KMS-11 (cell line): ENCODE data around the gene RANBP3.

Experiments used
- H2AFZ ChIP-seq: fragments of 200-600 bp; sonication (generic); 2 replicates; pipeline ENCODE4 v1.6.1; 2016; ENCODE audit warnings: antibody characterized with exemption, mixed run types, low read depth
- H3K27ac ChIP-seq: fragments of 200-600 bp; sonication (generic); 2 replicates; pipeline ENCODE4 v1.6.1; 2016; ENCODE audit warnings: mild to moderate bottlenecking, mixed run types
- H3K27me3 ChIP-seq: fragments of 200-600 bp; sonication (generic); 2 replicates; pipeline ENCODE4 v1.6.1; 2017; ENCODE audit warnings: mild to moderate bottlenecking, low read depth, mixed run types, moderate library complexity; ENCODE audit not compliant: insufficient read depth
- H3K36me3 ChIP-seq: fragments of 200-600 bp; sonication (generic); 2 replicates; pipeline ENCODE4 v1.6.1; 2017; ENCODE audit warnings: mild to moderate bottlenecking, mixed run types; ENCODE audit not compliant: insufficient read depth
- H3K4me1 ChIP-seq: fragments of 200-600 bp; sonication (generic); 2 replicates; pipeline ENCODE4 v1.6.1; 2016; ENCODE audit warnings: mild to moderate bottlenecking, low read depth, mixed run types; ENCODE audit not compliant: poor library complexity, severe bottlenecking
- H3K4me2 ChIP-seq: fragments of 200-600 bp; sonication (generic); 2 replicates; pipeline ENCODE4 v1.7.0; 2016; ENCODE audit warnings: mild to moderate bottlenecking, mixed run types
- H3K4me3 ChIP-seq: fragments of 200-600 bp; sonication (generic); IDR thresholded peaks from 2 replicates; pipeline ENCODE4 v1.6.1; 2017; ENCODE audit warnings: low read depth, low read length, mixed read lengths; ENCODE audit not compliant: insufficient read depth
- H3K79me2 ChIP-seq: fragments of 200-600 bp; sonication (generic); 2 replicates; pipeline ENCODE4 v1.6.1; 2016; ENCODE audit warnings: low read depth, mixed run types; ENCODE audit not compliant: insufficient read depth
- H3K9ac ChIP-seq: fragments of 200-600 bp; sonication (generic); 2 replicates; pipeline ENCODE4 v1.6.1; 2016; ENCODE audit warnings: mild to moderate bottlenecking, mixed run types
- H4K20me1 ChIP-seq: fragments of 200-600 bp; sonication (generic); 2 replicates; pipeline ENCODE4 v1.6.1; 2016; ENCODE audit warnings: mild to moderate bottlenecking, mixed run types; ENCODE audit not compliant: insufficient read depth
- TF ChIP-seq, protein P1 (sequence below): fragments of 200-600 bp; sonication (generic); conservative IDR thresholded peaks from 2 replicates; pipeline ENCODE4 v1.6.1; 2017; ENCODE audit warnings: low read depth, mild to moderate bottlenecking, antibody characterized with exemption, low read length, moderate library complexity, mixed read lengths

RANBP3 gene

DNA sequence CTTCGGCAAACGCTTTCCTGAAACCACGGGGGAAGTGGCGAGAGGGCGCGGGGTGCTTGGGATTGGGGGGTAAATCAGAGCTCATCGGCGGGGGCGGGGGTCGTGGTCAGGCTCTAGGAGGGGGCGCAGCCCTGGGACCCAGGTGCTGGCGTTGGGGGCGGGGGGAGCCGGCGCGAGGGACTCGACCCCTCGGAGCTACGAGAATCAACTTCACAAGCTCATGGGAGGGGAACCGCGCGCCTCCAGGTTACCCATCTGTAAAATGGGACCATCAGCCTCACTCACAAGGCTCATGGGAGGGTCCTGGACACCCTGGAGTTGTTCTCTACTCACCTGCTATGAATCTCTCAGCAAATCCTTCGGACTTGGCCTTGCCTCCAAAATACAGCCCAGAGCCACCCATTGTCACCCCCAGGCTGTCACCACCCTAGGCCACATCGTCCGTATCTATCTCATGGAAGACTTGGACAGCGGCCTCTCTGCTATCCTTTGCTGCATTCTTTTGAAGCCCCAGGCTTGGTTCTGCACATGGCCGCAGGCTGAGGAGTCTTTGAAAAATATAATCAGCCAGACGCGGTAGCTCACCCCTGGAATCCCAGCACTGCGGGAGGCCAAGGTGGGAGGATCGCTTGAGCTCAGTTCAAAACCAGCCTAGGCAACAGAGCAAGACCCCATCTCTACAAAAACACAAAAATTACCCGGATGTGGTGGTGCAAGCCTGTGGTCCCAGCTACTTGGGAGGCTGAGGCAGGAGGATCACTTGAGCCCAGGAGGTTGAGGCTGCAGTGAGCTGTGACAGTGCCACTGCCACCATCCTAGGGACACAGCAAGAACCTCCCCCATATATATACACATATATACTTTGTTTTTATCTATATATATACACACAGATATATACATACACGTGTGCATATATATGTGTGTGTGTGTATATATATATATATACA is 939 bp upstream of the RANBP3 start:
- Histone ChIP-seq H3K79me2 (peaks cover 54% of the 10 kb centered on the region), H3K4me3 (no peak overlapping the region), H3K9ac (peak overlapping the region; percentile 91; the same call in 1 of the 2 replicates), H4K20me1 (no peaks in the 10 kb centered on the region; the same call in 1 of the 2 replicates), H3K27ac (peak overlapping the region; percentile 69; the same call in 1 of the 2 replicates), H3K4me1 (peaks cover 23% of the 10 kb centered on the region), H3K4me2 (peak overlapping the region; percentile 66), H3K27me3 (no peaks in the 10 kb centered on the region), H3K36me3 (no peaks in the 10 kb centered on the region), H2AFZ (peak overlapping the region; percentile 57; the same call in 1 of the 2 replicates)
- TF ChIP-seq, protein P1, sequence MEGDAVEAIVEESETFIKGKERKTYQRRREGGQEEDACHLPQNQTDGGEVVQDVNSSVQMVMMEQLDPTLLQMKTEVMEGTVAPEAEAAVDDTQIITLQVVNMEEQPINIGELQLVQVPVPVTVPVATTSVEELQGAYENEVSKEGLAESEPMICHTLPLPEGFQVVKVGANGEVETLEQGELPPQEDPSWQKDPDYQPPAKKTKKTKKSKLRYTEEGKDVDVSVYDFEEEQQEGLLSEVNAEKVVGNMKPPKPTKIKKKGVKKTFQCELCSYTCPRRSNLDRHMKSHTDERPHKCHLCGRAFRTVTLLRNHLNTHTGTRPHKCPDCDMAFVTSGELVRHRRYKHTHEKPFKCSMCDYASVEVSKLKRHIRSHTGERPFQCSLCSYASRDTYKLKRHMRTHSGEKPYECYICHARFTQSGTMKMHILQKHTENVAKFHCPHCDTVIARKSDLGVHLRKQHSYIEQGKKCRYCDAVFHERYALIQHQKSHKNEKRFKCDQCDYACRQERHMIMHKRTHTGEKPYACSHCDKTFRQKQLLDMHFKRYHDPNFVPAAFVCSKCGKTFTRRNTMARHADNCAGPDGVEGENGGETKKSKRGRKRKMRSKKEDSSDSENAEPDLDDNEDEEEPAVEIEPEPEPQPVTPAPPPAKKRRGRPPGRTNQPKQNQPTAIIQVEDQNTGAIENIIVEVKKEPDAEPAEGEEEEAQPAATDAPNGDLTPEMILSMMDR: no peak

DNA sequence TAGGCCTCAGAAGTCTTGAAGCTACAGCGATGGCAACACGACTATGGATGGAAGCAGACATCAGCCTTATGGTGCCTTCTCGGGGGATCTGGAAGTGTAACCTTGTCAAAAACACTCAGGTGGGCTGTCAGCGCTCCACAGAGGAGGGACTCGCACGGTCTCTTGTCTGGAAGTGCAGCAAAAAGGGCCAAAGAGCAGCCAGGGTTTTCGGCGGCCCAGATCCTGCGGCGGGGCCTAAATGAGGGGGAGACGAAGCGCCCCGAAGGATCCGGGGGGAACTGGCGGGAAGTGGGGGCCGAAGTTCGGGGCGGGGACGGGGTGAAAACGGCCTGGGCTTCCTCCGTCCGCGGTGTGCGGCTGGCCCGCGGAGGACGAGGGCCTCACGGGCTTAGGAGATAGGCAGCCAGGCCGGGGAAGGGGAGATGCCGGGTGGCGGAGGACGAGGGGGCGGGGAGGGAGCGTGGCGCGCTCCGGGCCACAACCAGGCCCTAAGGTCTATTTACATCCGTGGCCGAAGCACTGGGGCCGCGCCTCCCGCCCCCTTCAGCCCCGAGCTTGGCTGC is 637 bp downstream of the RANBP3 start:
- Histone ChIP-seq H2AFZ (peak overlapping the region; percentile 73), H3K4me2 (peak overlapping the region; percentile 93), H3K79me2 (peaks cover 70% of the 10 kb centered on the region), H3K9ac (peak overlapping the region; percentile 91), H3K4me3 (no peak overlapping the region), H4K20me1 (peaks cover 7% of the 10 kb centered on the region), H3K36me3 (no peaks in the 10 kb centered on the region), H3K27ac (peak overlapping the region; percentile 74), H3K27me3 (no peaks in the 10 kb centered on the region), H3K4me1 (peaks cover 32% of the 10 kb centered on the region)
- TF ChIP-seq, protein P1: no peak

DNA sequence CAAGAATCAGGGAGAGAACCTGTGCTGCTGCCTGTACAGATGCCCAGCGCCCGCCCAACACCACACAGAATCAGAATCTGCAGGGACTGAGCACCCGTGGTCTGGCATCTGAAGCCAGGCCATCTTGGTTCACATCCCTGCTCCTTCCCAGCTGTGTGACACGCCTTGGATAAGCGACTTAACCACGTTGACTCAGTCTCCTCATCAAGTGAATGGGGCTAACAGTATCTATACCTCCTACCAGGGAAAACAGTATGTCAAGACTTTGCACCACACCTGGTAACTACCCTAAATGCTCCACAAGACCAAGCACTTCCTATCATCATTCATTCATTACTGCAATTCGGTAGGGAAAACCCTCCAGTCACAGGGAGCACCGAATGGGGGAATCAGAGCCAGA is 1.2 kb downstream of the RANBP3 start:
- Histone ChIP-seq H3K4me1 (peaks cover 38% of the 10 kb centered on the region), H3K79me2 (peaks cover 76% of the 10 kb centered on the region), H3K4me3 (no peak overlapping the region), H3K4me2 (peak overlapping the region; percentile 93), H3K27ac (peak overlapping the region; percentile 74; the same call in 1 of the 2 replicates), H3K9ac (peak overlapping the region; percentile 91; the same call in 1 of the 2 replicates), H4K20me1 (peaks cover 12% of the 10 kb centered on the region), H3K27me3 (no peaks in the 10 kb centered on the region), H2AFZ (no peak overlapping the region), H3K36me3 (no peaks in the 10 kb centered on the region)
- TF ChIP-seq, protein P1: no peak

DNA sequence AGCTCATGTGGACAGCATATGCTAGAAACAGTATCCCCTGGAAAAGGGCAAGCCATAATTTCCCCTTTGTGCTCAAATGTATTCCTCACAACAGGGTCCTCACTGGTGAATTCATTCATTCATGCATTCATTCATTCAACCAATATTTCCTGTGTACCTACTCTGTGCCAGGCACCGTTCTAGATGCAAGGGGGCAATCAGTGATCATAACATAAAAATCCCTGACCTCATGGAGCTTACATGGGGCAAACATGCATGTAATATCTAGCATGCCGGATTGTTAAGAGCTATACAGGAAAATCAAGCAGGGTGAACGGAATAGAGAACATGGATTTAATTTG is 2.6 kb downstream of the RANBP3 start:
- Histone ChIP-seq H3K4me3 (no peak overlapping the region), H3K27ac (no peak overlapping the region), H3K4me1 (peaks cover 48% of the 10 kb centered on the region), H3K4me2 (no peak overlapping the region), H4K20me1 (peaks cover 18% of the 10 kb centered on the region), H3K36me3 (no peaks in the 10 kb centered on the region), H3K9ac (no peak overlapping the region), H3K27me3 (no peaks in the 10 kb centered on the region), H3K79me2 (peaks cover 90% of the 10 kb centered on the region), H2AFZ (no peak overlapping the region)
- TF ChIP-seq, protein P1: no peak
